Measurements from ENCODE around the gene RBFOX1.
"Not testable (repeated sequence)": the region's sequence is repeated elsewhere in the genome, so short reads cannot be mapped to it uniquely, and the experiment has no call there.

RBFOX1 gene

DNA sequence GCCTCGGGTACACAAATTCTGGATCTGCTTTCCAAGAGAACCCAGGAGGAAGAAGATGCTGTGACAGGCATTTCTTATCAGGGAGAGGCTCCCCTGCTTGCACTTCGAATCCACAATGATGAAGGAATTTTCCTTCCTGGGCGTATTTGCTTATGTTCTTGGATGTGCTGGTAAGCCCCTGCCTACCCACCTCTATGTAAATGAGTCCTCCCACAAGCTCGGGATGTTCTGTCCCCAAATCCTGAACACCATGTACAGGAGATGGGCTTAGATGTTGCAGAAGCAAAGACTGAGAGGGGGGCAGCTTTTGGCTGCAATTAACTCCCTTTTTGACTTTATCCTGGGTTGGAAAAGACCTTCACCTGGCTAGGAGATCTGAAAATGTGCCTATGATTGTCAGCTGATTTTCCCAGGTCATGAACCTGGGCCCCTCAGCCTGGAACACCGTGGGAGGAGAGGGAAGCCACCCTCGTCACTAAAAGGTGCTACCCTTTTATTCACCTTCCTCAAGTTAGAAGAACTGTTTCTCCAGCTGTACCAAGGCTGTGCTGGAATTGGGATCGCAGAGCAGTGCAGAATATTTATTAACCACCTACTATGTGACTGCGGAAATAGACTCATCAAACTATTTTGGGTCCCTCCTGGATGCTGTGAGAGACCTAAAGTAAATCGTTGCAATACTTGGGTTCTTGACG lies 150.1 kb downstream of the RBFOX1 start:
- no peak for DNase-seq

DNA sequence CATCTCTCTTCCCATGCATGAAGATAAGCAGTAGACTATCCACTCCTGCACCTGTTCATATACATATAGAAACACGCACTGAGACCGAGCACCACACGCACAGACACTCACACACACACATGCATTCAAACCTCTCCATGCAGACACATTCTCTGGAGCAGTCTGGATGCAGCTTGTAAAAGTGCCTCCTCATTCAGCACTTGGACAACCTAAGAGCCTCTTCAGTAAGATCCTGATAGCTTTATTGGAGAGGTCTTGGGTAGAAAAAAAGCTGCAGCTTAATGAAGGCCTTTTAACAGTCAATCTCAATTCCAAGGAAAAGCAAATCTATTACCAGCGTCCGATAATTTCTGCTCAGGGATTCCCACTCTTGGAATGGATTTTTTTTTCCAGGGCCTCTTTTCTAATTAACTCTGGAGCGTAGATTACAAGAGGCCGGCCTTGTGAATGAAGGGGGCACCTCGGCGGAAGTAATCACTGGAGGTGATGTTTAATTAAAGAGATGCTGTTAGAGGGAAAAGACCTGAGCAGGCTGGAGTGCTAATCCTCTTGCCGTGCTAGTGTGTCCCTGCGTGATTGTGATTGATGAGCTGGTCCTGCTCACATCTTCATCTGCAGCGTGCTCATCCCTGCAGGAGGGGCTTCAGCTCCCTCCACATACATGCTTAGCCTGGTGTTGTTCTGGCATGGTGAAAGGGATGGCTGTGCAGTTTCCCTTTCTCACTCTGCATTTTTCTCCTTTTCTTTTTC lies 155.1 kb downstream of the RBFOX1 start:
- DNase-seq = no peak

DNA sequence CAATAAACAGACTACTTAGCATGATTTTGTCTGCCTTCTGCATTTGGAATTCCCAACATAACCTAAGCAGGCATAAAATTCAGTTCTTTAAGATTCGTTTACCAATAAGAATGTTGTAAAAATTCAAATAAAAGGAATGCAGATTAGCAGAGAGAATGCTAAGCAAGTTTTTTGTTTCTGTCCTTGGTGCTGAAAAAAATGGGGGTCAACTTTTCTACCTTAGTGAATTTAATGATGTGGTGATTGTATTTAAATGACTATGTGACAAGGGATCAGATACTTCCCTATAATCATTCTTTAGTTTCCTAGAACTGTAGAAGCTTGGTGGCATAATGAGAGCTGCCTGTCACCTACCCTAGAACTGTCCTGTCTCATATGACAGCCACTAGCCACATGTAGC lies 159.5 kb downstream of the RBFOX1 start:
- no peak for DNase-seq

DNA sequence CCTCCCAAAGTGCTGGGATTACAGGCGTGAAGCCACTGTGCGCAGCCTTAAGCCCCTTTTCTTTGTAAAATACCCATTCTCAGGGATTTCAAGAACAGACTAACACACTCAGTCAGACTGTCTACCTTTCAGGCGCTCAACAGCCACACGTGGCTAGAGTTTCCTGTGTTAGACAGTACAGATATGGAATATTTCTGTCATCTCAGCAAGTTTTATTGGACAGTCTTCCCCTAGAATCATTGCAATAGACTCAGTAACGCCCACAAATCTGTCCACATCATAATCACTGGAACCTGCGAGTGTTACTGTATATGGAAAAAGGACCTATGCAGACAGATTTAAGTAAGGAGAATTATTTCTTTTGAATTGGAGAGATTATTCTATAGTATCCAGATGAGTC lies 160.5 kb downstream of the RBFOX1 start:
- DNase-seq = no peak

DNA sequence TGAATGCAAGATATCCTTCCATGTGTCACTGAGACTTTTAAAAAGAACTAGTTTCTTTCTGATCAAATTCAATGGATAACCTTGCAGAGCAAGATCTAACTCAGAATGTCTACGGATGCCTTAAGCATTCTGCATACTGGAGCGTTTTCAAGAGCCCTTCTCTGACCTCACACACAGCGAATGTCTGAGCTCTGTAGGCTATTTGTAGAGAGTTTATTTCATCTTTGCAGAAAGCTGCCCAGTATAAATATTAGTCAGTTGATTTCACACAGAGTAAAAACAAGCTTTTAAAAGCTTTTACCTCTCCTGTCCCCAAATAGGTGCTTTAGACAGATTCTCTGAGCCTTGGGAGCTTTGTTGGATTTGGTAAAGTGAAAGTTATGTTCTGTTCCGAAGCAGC lies 165.0 kb downstream of the RBFOX1 start:
- no peak for DNase-seq

DNA sequence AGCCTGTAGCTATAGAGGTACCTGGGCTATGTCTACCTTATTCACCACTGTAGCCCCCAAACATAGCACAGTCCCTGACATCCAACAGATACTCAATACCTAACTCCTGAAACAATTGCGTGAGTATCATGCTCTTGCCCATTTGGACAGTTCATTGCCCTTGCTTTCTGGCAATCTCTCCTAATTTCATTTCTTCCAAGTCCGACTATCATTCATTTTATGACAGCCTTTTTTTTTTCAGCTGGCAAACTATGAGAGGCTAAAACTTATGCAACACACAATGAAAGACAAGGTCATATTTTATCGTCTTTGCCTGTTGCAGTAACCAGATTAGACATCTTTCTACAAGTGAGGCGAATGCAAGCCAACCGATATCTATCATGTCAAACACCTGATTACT lies 169.2 kb downstream of the RBFOX1 start:
- DNase-seq = no peak

DNA sequence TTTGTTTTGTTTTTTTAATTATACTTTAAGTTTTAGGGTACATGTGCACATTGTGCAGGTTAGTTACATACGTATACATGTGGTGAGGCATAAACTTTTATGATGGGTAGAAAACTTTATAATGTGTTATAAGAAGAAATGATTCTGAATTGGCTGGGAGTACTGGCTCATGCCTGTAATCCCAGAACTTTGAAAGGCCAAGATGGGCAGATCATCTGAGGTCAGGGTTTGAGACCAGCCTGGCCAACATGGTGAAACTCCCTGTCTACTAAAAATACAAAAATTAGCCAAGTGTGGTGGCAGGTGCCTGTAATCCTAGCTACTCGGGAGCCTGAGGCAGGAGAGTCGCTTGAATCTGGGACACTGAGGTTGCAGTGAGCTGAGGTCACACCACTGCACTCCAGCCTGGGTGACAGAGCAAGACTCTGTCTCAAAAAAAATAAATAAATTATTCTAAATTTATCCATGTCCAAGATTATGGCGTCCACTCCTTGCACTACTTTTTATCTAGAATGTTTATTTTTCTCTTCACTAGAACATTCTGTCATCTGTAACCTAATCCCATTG lies 170.0 kb downstream of the RBFOX1 start:
- not testable (repeated sequence) for DNase-seq

DNA sequence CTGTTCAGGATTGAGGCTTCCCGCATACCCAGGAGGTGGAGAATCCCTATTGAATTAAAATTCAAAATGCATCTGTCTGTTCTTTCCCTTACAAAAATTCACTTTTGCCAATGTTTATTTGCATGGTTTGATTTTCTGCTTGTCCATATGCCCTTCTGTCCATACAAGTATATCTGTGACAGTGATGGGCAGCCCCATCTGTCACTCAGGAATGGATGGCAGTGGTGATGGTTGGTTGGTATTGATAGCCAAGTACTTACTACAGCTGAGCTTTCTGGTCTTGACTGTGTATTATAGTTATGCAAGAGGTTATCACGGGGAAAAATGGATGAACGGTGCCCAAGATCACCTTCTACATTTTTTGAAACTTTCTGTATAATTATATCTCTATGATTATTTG lies 171.0 kb downstream of the RBFOX1 start:
- no peak for DNase-seq

DNA sequence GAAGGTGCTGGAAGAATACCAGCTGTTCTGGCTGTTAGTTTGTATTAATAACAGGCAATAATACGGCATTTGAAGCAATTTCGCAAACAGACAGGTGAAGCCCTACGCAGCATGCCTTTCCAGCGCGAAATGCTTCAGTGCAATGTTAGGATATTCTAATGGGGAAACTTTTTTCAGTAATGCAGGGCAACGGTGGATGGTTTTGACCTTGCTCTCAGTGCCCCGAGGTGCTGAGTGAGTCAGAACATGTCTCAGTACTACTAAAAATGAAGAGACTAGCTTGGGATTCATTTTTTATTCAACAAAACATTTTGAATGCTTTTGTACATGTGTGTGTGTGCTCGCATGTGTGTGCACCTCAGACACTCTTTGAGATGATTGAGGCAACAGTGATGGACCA lies 172.2 kb downstream of the RBFOX1 start:
- no peak for DNase-seq

DNA sequence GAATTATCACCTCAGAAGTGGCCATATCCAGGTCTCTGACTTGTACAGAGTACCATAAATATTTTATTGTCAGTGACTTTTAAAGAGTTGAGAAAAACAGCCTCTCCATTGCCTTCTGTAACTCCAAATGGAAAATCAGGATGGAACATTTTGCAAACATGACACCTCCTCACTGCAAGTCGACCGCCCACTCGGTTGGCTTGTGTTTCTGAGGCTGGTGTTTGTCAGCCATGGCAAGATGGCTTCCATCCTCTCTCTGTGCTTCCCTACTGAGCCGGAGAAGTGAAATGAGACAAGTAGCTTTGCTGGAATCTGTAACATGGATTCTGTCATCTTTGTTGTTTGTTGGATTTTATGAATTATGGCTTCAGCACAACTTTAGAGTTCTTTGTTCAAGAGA lies 172.8 kb downstream of the RBFOX1 start:
- DNase-seq = no peak

DNA sequence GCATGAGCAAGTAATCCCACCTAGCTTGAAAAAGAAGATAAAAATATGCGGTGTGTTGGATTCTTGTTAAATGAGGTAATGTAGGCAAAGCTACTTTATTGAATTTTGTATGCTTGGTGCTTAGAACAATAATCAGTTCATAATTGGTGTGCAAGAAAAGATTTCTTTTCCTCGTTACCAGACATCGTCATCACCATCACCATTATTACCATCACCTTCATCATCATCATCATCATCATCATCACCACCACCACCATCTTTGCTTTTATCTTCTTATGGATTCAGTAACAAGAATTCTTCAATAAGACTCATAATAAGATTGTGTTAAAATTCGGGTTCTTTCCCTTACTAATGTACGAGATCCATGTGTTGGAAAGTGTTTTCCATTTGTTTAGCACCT lies 173.7 kb downstream of the RBFOX1 start:
- DNase-seq = no peak

DNA sequence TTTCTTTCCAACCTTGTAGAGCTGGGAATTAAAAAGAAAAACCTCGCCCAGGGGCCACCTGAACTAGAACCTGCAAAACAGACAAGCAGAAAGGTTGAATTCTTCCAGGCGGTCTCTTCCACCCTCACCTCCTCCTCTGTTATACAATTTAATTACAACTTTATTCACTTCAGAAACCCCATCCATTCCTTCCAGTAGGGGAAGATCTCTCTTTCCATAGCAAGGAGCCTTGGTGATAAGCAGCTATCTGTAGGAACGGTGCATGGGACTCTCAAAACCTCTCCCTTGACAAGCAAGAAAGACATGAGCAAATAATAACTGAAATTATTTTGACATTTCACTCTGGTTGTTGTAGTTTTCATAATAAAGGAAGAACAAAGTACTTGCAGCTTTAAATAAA lies 176.0 kb downstream of the RBFOX1 start:
- DNase-seq = no peak

DNA sequence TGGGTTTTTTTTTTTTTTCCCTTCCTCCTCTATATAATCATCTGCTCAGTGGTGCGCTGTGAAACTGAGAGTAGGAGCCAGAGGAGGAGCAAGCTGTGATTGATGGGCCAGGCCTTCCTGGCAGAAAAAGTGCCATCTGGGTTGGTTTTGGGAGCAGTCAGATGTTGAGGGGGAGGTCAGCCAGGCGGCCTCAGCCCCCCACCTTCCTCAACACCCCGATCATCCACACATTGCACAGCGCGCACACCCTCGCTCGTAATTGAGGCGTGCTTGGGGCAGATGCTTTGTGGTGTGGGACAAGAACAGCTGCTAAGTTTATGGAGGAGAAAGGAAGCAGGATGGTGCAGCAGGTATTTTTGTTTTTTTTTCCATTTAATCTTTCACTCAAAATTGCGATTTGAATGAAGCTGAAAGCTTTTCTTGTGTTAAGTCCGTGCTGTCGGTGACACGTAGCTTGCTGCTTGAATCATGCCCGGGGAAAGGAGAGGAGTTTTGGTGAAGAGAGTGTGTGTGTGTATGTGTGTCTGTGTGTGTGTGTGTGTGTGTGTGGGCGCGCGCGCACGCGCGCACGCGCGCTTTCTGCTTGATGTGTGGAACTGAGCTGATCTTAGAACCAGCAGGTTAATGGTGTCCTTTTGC lies 177.4 kb downstream of the RBFOX1 start:
- no peak for DNase-seq

DNA sequence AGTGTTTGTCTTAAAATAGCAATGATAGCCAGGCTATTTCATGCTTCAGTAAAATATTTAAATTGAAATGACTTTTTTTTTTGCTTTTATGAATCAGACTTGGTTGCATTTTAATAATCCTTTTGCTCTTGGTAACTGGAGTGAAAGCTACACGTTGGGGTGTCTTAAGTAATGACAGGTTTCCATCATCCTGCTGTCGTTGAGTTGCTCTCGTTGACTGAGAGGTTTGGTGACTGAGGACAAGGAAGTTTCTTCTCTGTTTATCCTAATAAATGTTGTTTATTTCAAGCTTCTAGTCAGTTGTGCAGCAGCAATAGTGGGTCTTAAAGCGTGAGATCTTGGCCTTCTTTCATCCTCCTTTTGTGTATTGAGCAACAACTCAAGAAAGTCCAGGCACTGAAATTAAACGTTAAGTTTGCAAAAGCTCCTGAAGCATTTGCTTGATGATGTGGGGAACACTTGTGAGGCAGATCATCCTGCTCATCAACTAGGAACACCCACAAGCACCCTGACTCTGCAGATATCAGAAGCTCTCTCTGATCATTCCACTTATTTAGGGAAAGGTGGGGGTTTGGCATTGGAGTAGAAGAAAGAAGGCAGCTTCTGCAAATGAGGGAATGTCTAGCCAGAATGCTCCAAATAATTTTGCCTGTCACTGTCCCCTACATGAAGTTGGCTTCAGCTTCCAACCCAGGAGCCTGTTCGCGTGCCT lies 179.1 kb downstream of the RBFOX1 start:
- DNase-seq = no peak

DNA sequence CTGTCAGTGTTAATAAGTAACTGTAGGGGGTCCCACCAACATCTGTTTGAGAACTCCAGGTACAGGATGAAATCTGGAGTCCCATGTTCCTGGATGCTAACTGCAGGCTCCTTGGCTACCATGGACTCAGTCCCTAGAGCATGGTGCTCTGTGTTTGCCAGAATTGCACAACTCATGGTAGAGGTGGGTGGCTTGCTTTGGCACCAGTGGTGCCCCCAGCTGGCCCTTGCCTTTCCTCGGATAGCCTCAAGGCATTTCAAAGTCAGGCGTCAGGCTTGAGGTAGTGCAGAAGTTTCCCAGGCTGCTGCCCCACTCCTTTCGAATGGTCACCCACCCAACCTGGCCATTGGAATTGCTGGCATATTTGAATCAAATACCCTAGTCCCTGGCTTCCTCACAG lies 179.9 kb downstream of the RBFOX1 start:
- DNase-seq = no peak

DNA sequence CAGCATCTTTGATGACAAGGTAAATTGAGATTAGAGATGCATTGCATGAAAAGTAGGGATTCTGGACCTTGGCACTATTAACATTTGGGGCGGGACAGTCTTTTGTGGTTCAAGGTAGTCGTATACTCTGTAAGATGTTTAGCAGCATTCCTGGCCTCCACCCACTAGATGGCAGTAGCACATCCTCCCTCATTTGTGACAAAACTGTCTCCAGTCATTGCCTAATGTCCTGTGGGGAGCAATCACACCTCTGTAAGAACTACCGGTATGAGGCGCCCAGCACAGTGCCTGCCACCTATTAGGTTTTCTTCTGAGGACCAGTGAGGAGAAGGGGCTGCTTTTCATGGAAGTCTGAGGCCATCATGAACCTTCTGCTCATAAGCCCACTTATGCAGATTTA lies 180.8 kb downstream of the RBFOX1 start:
- DNase-seq = peak; percentile 25

DNA sequence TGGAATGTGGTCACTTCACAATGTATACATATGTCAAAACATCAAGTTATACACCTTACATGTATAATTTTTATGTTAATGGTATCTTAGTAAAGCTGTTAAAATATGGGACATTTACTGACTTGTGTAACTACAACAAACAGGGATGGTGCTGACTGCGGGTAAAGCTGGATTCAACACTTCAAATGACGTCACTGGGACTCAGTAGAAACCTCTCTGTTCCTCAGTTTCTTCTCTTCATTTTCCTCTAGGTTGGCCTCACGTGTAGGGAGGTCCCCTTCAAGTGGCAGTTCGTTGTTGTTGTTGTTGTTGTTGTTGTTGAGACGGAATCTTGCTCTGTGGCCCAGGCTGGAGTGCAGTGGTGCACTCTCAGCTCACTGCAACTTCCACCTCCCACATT lies 182.9 kb downstream of the RBFOX1 start:
- no peak for DNase-seq

DNA sequence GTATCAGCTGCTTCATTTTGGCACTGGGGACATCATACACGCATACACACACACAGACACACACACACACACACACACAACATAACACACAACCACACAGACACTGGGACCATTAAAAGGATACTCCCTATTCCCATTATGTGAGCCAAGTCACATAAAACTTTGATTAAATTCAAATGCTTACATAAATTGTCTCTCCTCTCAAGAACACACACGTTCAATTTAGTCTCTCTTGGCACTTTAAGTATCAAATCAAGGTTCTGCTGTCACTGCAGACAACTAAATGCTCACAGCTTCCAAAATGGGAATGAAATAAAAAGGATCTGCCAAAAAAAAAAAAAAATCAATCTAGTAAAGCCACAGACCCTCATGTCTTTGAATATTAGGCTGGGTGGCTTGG lies 184.9 kb downstream of the RBFOX1 start:
- no peak for DNase-seq

DNA sequence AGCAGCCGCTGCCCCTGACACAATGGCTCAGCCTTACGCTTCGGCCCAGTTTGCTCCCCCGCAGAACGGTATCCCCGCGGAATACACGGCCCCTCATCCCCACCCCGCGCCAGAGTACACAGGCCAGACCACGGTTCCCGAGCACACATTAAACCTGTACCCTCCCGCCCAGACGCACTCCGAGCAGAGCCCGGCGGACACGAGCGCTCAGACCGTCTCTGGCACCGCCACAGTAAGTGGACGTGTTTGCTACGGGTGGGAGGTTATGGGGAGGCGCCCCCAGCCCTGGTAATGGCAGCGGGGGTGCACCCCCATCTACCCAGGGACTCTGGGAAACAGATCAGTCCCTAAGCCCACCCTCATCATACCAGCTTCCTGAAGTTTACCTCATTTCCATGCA lies 185.5 kb downstream of the RBFOX1 start:
- no peak for DNase-seq

DNA sequence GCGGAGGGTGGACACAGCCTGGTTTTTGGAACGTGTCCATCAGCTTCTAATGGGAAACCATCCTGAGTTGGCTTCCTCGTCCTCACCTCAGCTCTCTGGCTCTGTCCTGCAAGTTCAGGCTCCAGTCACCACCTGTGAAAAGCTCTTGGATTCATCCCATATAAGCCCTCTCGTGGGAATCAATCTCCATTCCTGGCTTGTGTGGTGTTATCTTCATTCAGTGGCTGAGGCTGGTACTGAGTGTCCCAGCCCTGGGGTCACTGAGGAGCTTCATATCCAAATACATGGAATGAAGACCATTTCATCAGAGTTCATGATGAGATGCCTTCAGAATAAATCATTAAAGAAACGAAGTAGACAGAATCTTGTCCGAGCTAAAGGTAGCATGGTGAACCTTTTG lies 189.2 kb downstream of the RBFOX1 start:
- DNase-seq = no peak

DNA sequence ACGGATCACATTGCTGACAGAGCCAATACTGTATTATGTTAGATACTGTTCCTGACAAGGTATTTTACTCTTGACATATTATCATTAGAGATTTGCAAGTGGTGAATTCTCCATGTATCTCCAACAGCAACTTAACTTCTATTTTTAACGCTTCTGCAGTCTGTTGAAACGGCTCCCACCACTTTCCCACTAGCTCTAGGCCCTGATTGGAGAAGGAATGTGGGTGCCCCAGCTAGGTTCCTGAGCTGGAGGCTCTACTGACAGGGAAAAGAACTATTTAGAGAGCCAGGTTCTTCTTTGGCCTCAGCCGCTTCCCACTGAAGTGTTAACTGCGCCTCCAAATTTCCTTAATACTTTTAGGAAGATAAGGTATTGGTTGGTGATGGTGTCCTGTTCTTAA lies 191.8 kb downstream of the RBFOX1 start:
- no peak for DNase-seq

DNA sequence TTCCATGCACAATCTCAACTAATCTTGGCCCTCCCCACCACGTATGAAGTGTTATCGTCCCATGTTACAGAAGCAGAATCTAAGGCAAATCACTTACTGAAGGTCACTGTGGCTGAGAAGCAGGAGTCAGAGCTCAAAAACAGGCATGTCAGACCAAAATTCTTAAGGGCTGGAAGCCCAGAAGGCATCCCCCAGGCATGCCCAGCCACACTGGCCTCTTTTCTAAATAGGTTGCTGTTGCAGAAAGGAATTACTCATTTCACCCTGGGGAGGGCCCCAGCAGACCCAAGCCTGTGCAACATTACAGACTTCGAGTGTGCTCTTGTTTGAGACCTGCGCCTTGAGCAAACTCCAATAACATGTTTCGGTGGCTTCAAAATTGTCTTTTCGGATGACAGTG lies 194.1 kb downstream of the RBFOX1 start:
- DNase-seq = no peak

DNA sequence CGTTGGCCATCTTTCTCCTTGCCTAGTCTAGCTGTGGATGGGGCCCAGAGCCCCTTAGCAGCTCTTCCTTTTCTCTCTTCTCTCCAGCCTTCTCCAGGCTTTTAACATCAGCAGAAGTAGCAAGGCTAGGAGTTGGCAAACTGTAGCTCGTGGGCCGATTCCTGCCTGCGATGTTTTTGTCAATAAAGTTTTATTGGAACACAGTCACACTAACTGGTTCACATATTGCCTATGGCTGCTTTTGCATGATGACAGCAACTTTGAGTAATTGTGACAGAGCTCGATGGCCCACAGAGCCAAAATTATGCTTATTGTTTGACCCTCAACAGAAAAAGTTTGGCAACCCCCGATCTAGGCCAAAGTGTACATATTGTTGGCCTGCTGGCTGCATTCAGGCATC lies 199.9 kb downstream of the RBFOX1 start:
- no peak for DNase-seq

Measured in stimulated activated CD8-positive, alpha-beta memory T cell treated with anti-CD3 and anti-CD28 coated beads, Interleukin-4, amount 100 ng/mL, for 48 hours (primary cell).